Activated CD8-positive, alpha-beta memory T cell treated with anti-CD3 and anti-CD28 coated beads for 4 hours (primary cell): ENCODE data around the gene TMEM178A.
"Not testable (repeated sequence)": the region's sequence is repeated elsewhere in the genome, so short reads cannot be mapped to it uniquely, and the experiment has no call there.

Experiments used
- DNase-seq, 2 donors: peaks; one replicate each; pipeline ENCODE4 v3.0.0-alpha.2; 2020; ENCODE audit warnings: low read depth in 2 of 2

The TMEM178A gene

DNA sequence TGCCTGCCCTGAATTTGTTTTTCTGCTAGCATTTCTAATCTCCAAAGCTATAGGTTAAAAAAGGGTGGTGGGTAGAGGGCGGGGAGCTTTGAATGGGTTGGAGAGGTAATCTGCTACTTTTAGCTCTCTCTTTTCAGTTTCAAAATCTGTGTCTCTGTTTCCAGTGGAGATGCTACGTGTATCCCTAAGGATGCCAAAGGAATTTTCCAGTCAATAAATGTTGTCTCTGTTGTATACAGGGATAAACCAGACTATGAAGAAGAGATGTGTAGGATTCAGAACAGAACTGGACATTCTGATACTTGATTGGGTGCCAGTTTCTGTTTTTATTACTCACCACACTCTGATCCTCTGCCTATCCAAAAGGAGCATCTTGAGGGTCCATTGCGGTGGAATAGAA, 50.1 kb downstream of the TMEM178A start:
- no peak for DNase-seq

DNA sequence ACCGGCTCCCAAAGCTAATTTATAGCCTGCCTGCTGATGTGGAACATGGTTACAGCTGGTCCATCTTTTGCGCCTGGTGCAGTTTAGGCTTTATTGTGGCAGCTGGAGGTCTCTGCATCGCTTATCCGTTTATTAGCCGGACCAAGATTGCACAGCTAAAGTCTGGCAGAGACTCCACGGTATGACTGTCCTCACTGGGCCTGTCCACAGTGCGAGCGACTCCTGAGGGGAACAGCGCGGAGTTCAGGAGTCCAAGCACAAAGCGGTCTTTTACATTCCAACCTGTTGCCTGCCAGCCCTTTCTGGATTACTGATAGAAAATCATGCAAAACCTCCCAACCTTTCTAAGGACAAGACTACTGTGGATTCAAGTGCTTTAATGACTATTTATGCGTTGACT, 51.4 kb downstream of the TMEM178A start:
- DNase-seq: no peak

DNA sequence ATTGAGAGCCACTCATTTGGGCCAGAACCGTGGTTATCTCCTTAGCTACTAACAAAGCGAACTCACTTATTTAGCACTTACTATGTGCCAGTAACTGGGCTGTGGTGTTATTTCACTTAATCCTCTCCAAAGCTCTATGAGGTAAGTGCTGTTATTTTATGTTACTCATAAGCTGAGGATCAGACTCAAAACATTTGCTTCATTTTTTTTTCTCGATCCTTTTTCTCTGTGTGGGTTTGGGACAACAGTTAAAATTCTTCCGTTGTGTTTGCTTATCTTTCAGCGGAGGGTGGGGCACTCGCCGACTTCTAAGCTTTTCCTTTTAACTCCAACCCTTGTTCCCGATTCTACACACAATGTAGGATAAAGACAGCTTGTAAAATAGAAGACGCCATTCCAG, 52.8 kb downstream of the TMEM178A start:
- no peak for DNase-seq

DNA sequence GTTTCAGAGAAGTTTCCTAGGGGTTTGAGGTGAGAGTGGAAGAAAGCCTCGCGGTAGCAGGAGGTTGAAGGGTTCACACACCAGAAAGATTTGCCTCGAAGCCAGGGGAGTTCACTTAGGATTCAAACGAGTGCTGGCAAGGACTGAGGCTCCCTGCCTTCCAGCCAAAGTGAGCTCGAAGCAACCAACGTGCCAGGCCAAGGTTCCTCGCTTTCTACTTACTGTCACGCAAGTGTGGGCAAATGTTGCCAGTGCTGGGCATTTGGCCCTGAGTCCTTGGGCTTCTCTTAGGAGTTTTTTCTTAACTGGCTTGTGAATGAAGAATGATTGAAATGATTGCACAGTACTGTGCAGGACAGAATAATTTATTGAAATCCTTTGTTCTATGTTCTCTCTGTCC, 53.6 kb downstream of the TMEM178A start:
- no peak for DNase-seq

DNA sequence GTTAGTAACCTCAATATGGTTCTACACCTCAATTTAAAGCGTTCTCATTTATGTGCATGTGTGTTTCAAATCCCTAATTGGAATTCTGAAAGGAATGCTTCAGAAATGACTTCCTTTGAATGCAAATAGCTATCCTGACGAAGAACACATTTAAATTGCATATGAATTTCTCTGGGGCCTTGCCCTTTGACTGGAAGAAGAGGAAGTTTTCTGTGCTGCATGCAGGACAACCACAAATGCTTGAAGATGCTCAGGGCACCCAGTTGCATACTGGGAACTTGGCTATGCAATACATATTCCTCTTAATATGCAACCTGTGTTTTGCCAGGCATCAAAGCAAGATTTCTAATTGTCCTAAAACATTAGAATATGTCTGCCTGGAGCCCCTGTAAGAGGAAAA, 55.3 kb downstream of the TMEM178A start:
- no peak for DNase-seq

DNA sequence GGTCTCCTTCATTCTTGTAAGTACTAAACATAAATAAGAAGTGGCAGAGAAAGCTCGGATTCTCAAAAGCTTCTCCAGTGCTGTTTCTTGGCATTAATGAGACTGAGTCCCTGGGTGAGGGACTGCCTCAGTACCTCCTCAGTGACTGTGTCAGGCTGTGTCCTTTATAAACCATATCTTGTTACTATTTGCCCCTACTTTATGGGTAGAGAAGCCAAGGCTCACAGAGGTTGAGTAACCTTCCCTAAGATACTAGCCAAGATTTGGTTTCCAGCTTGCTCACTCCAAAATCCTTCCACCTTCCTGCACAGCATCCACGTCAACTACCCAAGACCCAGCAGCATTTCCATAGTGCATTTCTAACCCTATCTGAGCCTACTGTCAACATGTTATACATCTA, 57.8 kb downstream of the TMEM178A start:
- DNase-seq: no peak

DNA sequence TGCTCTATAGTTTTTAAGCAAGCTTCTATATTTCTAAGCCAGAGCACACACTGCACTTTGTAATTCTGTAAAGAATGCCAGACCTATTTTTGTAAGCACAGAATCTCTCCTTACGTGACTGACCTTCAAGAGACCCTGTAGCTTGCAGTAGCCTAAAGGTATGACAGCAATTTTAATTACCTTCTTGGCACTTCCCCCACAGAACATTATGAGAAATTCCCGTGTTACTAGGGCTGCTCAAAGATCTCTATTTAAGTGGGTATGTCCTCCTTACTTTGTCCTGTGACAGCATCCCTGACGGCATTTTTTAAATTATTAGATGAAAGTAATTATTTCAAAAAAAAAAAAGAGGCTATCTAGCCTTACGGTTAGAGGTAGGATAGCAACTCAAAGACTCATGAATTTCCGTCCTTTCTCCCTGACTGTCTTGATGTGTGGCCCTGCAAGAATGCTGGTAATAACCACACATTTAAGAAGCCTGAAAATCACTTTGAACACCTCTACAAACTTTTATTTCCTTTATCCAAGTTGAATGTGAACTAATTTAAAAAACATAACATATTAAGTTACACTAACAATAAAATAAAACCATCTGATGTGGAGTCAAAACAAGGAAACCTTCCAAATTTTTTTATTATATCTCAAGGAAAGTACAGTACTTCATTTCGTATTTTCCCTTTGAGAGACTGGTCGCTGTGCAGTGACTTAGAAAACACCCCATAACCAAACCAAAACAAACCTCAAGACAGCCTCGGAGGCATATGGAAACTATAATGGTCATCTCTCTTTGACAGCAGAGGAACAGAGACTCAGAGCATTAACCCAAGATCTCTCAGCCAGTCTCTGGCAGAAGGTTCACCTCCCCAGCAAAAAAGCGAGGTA, 58.5 kb downstream of the TMEM178A start:
- no peak for DNase-seq

DNA sequence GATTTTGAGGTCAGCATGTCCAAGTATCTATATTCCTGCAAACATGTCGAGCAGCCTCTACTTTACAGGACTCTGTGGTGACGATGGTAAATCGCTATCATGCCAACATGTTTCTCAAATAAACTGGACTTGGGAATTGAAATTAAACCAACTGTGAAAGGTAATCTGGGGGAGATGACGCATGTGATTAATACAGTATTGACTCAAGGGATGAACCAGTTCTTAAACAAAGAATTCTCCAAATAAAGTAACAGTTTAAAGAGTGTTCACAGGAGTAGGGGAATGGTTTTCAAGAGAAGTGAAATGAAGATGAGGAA, 59.1 kb downstream of the TMEM178A start:
- DNase-seq: no peak

DNA sequence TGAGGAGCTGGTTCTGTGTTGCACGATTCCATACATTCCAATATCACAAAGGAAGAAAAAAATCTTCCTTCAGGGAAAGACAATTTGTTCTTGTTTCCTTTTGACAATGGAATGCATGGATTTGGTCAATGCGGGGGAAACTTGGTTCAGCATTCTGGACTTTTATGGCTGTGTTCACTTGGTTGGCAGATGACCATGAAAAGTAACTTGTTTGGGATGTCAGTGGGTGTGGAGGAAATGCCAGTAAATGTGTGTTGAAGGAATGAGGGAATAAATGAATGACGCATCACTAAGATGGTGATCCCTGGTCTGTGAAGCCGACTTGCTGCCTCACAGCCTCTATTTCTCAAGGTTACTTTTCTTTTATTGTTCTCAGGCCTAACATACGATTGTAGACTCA, 59.7 kb downstream of the TMEM178A start:
- DNase-seq: no peak

DNA sequence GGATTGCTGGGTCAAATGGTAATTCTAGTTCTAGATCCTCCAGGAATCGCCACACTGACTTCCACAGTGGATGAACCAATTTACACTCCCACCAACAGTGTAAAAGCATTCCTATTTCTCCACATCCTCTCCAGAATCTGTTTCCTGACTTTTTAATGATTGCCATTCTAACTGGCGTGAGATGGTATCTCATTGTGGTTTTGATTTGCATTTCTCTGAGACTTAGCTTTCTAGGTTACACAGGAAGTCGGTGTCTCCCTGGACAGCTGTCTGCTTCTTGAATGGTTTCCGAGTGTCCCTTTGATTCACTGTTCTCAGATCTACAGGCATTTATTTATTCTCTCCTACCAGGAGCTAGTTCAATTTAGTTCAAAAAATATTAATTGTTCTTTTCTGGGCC, 62.4 kb downstream of the TMEM178A start:
- DNase-seq: not testable (repeated sequence)

DNA sequence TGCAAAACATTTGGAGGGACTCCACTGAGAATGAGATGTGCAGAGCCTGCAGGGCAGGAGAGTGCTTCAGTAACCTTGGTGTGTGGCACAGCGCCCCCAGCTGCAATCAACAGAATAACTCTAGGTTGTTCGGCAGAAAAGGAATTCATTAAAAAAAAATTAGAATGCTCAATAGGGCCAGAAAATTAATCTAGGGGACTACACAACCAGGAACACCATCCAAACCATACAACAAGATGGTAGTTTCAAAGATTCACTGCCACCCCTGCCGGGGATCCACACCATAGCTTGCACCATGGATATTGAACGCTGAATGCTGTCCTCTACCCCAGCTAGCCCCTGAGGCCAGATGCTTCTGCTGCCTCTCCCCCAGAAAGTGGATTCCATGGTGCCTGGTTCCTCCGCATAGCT, 63.2 kb downstream of the TMEM178A start:
- DNase-seq: no peak

DNA sequence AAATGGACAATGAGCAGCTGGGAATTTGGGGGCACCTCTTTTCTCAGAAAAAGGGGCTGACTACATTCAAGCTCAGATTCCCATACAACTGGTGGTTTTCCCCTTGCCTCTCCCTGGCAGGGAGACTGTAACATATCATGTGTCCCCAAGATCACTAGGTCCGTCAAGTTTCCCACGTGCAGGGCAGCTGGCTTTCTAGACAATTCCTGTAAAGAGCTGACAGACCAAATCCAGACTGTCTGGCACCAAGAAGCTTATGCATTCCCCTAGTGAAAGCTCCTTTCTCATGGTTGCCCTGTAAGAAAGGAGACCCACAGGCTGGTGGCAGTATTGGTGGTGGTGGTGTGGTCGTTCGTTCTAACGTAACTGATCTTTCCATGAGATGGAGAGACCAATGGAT, 64.6 kb downstream of the TMEM178A start:
- no peak for DNase-seq

DNA sequence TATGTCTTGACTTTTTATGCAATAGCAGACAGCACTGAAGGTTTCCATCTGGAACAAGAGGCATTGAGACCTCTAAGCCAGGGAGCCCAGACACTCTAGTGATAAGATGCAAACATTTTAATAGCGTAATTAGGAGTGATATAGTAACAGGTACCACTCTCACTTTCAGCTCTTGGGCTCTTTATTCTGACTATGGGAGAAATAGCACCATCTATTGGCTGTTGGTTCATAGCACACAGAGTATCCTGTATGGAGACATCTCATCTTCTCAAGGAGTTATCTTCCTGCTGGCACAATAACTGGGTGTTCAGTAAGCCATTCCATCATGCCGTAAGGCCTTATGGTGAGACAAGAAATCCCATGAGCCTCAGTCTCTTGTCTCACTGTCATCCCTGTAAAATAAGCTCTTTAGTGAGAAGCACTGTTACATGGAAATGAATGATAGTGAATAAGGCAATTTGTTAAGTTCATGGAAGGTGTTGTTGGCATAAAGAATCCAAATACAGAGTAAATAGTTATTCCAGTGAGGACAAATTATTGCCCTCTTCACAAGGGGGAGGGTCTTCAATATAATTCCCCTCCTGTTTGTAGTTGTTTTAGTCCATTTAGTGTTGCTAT, 65.1 kb downstream of the TMEM178A start:
- no peak for DNase-seq

DNA sequence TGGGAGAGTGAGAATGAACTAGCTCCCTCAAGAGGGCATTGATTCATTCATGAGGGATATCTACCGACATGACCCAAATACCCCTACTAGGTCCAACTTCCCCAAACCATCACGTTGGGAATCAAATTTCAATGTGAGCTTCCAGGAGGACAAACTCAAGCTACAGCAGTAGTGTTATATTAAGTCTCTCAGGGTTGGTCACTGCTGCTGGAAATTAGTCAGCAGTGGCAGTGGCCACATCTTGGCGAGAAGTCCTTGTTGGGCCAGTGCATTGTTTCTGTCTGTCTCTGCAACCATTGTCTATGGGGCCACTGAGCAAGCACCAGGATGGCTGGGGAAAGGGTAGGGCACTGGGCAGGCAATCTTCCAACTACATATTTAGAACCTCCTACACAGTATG, 65.8 kb downstream of the TMEM178A start:
- no peak for DNase-seq

DNA sequence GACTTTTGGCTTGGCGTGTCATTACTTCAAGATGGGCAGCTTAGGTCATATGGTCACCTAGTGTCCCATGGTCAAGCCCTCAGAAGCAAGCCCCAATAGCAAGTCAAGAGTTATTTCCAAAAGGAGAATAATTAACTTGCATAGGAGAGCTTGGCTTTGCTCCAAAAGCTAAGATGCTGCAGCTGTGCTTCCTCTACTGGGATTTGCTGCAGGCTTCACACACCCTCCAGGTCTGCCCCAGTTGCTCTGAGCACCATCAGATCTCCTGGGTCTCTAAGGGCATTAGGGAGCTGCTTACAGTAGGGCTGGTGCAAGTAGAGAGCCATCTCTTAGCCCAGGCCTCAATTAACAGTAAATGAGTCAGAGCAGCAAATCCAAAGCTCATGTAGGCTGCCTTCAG, 66.8 kb downstream of the TMEM178A start:
- DNase-seq: no peak

DNA sequence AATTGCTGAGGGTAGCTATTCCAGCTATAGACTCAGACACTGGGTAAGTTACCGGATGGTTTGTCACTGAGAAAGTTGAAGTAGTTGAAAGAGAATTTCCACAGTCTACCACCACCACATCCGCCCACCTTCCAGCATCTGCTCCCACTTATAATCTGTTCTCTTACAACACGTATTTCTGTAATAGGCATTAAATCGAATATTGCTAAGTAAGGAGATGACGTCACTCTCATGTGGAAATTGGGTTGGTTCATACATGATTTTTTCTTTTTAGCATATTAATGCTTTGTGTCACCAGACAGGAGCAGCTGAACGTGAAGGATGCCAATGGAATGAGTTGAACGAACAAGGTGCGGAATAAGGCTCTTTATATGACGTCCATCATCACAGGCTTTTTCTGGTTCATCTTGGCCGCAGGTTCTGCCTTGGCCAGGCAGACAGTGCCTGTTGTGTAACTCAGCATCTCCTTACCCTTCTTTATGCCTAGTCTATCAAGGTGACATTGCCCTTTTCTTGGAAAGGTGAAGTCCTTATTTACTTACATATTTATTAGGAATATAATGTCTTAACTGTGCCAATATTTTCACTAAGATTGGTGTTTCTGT, 67.5 kb downstream of the TMEM178A start:
- no peak for DNase-seq

DNA sequence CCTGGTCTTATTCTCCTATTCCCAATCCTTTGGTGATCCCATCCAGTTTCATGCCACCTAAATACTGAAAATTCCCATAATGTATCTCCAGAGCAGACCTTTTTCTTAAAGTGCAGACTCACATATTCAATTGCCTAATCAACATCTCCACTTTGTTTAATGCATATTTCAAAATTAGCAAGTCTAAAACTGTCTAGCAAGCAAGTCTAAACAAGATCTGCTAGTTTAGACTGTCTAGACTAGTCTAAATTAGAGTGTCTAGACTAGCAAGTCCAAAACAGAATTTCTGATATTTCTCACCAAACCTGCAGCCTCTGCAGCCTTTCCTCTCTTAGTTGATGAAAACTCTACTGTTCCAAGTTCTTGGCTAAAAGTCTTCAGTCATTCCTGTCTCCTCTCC, 68.7 kb downstream of the TMEM178A start:
- no peak for DNase-seq

DNA sequence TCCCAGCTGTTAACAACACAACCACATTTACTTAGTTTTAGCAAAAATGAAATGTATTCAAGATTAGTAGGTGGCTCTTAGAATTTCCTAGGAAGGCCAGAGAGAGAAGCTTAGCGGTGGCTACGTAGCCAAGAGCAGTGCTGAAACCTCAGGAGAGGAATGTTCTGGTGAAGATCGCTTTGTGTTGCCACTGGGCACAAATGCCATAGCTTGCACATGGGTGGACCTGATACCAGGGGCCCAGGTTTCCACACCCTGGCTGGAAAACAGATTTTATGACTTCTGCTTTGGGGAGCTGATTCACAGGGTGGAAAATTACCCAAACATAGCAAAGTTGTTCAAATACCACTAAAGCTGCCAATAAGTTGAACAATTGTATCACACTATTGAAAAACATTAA, 69.9 kb downstream of the TMEM178A start:
- DNase-seq: no peak

DNA sequence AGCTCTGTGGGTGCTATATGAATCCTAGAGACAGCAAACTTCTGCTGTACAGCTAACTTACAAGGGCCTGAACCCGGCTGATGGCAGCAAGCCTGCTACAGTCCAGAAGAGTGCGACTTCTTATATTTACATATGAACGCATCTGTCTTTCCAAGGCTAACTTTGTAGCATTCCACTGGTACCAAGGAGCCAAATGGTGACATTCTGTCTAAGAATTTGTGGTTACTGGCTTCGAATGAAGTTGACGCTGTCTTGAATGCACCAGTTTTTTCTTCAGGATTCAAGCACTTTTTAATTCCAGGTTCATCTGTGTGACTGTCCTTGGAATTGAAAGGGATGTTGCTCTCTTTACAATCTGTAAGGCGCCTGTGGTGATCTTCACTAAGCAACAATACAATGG, 70.9 kb downstream of the TMEM178A start:
- no peak for DNase-seq

DNA sequence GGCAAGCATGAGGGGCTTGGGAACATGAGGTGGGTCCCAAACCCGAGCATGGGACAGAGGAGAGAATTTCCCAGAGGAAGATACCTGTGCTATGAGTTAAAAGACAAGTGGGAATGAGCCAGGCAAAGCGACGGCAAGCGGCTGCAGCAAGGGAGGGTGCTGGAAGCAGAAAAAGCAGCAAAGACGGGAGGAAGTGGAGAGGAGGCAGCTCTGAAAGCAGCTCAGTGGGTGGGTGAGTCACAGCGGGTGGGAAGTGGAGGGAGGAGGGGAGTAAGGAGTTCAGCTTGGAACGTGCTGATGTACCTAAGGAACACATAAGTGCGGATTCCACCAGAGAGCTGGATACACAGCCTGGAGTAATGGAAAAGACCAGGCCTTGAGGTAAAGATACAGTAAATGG, 71.9 kb downstream of the TMEM178A start:
- no peak for DNase-seq

DNA sequence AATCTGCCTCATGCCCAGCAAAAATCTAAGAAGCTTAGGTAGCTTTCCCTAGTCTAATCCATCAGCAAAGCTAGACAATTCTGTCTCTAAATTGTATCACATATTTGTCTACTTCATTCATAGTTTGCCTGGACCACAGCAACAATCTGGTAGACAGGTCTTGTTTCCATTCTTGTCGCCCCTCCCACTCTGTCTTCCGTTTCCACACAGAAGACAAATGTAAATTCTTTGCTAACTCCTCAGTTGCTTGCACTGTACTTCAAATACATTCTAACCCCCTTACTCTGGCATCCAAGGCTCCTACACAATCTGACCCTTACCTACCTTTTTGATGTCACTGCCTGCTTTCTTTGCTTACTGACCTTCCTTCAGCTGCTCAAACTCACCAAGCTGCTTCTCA, 73.2 kb downstream of the TMEM178A start:
- no peak for DNase-seq

DNA sequence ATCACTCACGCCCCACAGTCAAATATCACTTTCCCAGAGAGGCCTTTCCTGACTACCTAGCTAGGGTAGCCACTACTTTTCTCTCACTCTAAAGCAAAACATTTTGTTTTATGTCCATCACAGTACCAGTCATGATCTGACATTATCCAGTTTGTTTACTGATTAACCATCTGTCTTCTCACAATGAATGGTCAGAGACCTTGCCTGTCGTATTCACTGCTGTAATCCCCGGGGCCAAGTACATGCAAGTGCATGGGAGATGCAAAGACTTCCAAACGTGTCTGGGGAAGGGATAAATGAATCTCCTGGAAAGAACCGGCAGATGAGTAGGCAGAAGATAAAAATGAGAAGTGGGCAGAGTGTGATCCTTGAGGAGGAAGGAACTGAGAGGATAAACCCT, 73.7 kb downstream of the TMEM178A start:
- DNase-seq: no peak

DNA sequence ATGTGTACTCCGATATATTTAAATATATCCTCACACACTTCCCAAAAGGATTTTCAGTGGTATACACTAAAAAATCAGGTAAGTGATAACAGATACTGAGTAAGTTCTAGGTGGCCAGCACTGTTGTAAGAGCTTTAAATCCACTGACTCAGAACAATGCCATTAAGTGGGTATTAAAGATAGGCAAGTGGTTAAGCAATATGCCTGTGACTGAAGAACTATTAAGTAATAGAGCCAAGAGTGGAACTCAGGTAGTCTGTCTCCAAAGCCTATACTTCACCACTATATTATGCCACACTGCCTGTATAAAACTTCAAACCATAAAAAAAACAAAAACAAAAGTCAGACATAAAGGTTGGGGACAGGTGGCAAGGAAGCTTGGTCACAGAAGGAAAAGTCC, 76.2 kb downstream of the TMEM178A start:
- DNase-seq: no peak
